GM13977 (cell line): ENCODE measurements around the gene BTG4.

ENCODE experiments used
- DNase-seq: peaks from one replicate; pipeline ENCODE4 v3.0.0; 2012; ENCODE audit warnings: low spot score
- CTCF ChIP-seq: IDR thresholded peaks from 2 replicates; pipeline ENCODE4 v1.5.1; 2012; ENCODE audit warnings: mild to moderate bottlenecking, control low read depth; ENCODE audit not compliant: insufficient read depth; ENCODE audit errors: extremely low read depth, missing control alignments
- in situ Hi-C: fragments of 300-500 bp; cut with MboI; formaldehyde crosslinking; loops from one replicate; pipeline ENCODE4 v1.12.0; 2022; ENCODE audit warnings: low sequenced_read_pairs, low pct_unique_long_range_greater_than_20kb, mixed read lengths, inconsistent platforms; ENCODE audit not compliant: unreplicated experiment

BTG4 gene

DNA sequence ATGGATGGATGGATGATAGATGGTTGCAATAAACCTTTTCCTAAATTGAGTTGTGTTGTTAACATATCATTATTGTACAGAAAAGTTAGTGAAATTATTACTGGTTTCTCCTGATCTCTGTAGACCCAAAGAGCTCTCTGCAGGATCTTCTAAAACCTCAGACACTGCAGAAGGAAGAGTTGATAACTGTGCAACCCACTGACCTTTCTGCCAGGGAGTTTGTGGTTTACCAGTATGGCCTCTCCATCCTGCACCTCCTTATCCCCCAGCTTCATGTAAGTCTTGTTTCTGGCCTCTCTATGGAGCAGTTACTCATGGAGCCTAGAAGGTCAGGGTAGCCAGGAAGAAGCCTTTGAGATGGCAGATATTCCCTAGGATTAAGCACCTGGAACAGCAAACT, 45.6 kb downstream of the BTG4 start:
- no peak for TF ChIP-seq CTCF
- DNase-seq, result no peak
- in situ Hi-C loops, result no loop called here

GRCh38 chr11:111465400-111465799, 46.8 kb downstream of the BTG4 start:
- no peak for TF ChIP-seq CTCF
- in situ Hi-C loops, result no loop called here
- no peak for DNase-seq

- TF ChIP-seq CTCF, result no peak
- no peak for DNase-seq
- in situ Hi-C loops, result no loop called here
Measured at GRCh38 chr11:111463276-111463675, 48.9 kb downstream of the BTG4 start.

GRCh38 chr11:111462329-111462728, 49.9 kb downstream of the BTG4 start:
- in situ Hi-C loops, result no loop called here
- peak; percentile 3 for DNase-seq
- no peak for TF ChIP-seq CTCF

DNA sequence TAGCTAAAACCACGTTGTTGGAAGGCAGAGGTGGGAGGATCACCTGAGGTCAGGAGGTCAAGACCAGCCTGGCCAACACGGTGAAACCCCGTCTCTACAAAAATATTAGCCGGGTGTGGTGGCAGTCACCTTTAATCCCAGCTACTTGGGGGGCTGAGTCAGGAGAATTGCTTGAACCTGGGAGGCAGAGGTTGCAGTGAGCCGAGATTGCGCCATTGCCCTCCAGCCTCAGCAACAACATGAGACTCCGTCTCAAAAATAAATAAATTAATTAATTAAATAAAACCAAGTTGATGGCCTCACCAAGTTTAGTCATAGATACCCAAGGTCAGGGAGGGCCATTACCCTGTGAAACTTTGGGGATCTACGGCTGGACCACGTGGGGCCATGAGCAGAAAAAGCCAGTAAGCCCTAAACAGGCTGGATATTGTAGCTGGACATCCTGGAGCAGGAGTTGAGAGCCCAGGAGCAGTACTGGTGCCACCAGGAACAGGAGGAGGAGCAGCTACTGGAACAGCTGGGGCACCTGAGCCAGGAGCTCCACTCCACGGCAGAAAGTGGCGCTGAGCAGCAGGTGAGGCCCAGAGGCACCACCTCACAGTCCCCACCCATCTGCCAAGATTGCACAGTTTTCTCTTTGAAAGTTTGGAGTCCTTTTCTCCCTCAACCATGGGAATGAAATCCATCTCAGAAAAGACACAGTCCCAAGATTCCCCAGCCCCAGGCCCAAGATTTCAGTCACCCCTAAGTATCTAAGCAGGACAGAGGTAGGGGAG, 50.5 kb downstream of the BTG4 start:
- TF ChIP-seq CTCF, result no peak
- in situ Hi-C loops, result no loop called here
- DNase-seq, result peak; percentile 4

GRCh38 chr11:111460856-111461255, 51.3 kb downstream of the BTG4 start:
- in situ Hi-C loops, result no loop called here
- peak; percentile 3 for DNase-seq
- TF ChIP-seq CTCF, result no peak
